GM12864 (cell line): Measurements from ENCODE around the gene MTMR12.

ENCODE experiments used
- DNase-seq: peaks from one replicate; pipeline ENCODE4 v3.0.0-alpha.2; 2011; ENCODE audit warnings: low read depth
- H3K4me3 ChIP-seq: 2 replicates; pipeline ENCODE4 v1.5.1; 2011; ENCODE audit warnings: mild to moderate bottlenecking, low read depth, low read length, control low read depth
- CTCF ChIP-seq: IDR thresholded peaks from 2 replicates; pipeline ENCODE4 v1.5.1; 2011; ENCODE audit warnings: low read depth, mild to moderate bottlenecking, moderate library complexity, low read length, control low read depth, inconsistent platforms; ENCODE audit errors: missing control alignments

MTMR12 gene

GRCh38 chr5:32193591-32193990 lies 119.1 kb downstream of the MTMR12 start:
- no peak for DNase-seq
- no peak overlapping the region for H3K4me3 ChIP-seq
- TF ChIP-seq CTCF: no peak

GRCh38 chr5:32190095-32190494 lies 122.6 kb downstream of the MTMR12 start:
- DNase-seq: no peak

GRCh38 chr5:32187675-32188074 lies 125.1 kb downstream of the MTMR12 start:
- TF ChIP-seq CTCF: no peak
- H3K4me3 ChIP-seq: no peak overlapping the region
- no peak for DNase-seq

More at GRCh38 chr5:32190095-32190494, 122.6 kb downstream of the MTMR12 start:
- no peak for TF ChIP-seq CTCF
- H3K4me3 ChIP-seq: no peak overlapping the region

GRCh38 chr5:32182463-32183063 lies 130.2 kb downstream of the MTMR12 start:
- DNase-seq: peak; percentile 68
- TF ChIP-seq CTCF: no peak
- no peak overlapping the region for H3K4me3 ChIP-seq
